ENCODE results near the gene LDHD.
"Not testable (repeated sequence)": the region's sequence is repeated elsewhere in the genome, so short reads cannot be mapped to it uniquely, and the experiment has no call there.

The LDHD gene

GRCh38 chr16:75099075-75099667 lies 17.4 kb downstream of the LDHD start:
- FAIRE-seq: no peak

DNA sequence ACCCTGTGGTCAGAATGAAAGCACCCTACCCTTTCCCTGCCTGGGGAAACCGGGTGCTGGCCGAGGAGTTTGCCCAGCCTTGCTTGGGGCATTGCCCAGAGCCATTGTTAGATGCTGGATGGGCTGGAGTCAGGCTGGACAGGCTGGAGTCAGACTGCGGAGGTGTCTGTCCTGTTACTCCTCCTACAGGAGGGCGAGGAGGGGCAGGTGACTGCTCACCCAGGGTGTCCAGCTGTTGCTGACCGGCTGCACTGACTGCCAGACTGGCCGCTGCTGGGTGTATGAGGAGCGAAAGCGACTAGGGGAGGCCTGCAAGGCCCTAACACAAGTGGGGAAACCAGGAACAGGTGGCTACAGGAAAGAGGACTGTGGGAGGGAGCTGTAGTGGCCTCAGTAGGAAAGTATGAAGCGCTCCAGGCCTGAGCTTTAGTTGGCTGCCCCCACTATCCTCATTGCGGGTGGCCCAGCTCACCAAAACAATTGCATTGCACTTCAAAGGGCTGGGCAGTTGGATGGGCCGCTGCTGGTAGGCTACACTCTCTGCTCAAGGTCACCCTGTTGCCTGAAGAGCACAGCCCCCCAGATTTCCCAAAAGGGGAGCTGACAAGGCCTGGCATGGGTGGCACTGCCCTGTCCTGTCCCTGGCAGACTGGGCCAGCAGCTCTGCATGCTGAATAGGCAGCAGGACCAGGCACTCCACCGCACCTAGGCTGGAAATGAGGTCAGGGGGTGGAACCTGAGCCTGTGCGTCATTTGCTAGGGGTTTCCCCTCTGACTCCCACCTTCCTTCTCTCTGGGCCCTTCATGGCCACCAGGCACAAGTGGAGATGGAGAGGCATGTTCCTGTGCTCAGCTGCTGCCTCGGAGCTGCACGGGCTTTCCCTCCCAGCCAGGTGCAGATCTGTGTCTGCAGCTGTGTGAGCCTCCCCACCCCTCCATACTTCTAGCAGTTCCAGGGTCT lies 18.4 kb downstream of the LDHD start:
- no peak for FAIRE-seq

DNA sequence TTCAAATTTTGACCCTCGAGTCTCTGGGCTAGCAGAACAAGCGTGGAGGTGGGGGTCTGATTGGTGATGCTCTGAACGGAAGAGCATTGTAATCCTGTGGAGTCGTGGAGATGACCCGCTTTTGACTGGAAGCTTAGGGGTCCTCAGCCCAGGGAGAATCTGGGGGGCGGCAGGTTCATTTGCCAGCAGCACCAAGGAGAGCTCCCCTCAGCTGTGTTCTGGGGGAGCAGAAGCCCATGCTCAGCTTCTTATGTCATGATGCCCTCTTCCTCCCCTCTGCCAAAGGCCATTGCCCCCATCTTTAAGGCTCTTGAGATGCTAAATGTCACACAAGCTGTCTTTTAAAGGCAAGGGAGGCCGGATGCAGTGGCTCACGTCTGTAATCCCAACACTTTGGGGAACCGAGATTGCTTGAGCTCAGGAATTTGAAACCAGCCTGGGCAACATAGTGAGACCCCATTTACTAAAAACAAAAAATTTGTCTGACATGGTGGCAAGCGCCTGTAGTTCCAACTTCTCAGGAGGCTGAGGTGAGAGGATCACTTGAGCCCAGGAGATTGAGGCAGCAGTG lies 19.3 kb downstream of the LDHD start:
- no peak for FAIRE-seq

DNA sequence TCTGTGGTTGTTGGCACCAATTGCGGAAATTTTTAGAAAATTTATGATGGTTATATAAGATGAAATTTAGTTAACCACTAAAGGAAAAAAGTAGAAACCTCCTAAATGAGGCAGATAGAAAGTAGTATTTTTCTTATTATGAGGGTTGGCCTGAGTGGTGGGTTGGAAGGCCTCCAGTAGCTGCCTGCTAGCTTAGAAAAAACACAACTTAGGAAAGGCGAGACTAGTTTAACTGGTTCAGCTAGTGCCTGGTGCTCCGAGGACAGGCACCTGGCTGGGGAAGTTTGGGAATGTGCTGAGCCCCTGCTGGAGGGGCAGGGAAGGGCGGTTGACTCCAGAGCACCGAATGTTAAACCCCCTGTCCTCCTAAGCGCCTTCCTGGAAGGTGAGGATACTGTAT lies 19.9 kb downstream of the LDHD start:
- FAIRE-seq: no peak

DNA sequence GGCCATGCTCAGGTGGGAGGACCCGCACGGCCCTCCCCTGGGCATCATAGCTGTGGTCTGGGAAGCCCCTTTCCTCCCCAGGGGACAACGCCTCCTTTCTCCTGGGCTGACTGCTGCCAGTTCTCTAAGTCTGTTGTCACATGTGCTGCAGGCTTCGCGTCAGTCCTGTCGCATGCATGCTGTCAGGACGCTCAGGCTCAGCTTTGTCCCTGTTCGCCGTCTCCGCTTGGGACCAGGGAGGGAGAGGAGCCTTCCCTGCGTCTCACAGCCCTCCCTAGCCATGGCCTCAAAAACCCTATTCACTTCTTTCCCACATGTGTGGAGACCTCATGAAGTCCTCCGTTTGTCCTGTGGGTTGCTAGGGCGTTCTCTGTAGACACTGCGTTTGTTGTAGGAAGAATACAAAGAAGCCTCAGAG lies 21.4 kb downstream of the LDHD start:
- FAIRE-seq: no peak

DNA sequence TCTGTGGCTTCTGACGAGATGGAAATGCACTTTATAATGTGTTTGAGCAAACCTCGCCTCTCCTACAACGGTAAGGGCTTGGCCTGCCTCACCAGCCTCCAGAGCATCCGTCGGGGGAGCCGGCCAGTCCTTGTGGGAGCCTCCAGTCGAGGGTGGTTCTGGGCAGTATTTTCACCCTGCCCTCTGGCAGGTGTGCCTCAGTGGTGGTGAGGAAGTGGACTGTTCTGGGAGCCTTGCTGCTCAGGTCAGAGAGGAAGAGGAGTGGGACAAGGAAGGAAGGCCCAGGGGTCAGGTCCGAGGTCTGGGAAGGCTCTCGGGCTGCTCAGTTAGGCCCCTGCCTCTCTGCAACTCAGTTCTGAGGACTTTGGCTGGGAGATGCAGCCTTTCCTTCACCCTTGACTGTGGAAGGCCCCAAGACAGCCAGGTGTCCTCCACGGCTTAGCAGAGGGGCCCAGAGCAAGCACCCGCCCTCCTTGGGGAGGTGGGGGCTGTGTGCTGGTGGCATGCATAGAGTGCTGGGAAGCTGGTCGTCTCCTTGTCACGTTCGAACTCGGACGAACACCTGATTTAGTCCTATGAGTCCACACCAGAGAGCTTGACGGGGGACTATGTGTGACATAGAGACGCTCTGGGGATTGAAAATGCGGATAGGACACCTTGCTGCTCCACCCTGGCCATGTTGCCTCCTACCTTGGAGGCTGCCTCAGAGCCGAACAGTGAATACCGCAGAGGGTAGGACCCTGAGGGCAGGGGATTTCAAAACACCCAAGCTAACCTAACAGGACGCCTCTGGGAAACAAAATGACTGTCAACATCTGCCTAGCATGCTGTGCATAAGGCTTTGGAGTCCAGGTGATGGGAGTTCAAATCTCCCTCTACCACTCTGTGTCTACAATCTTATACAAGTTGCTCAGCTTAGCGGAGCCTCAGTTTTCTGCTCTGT lies 22.7 kb downstream of the LDHD start:
- no peak for FAIRE-seq

GRCh38 chr16:75092777-75093176 lies 23.8 kb downstream of the LDHD start:
- no peak for FAIRE-seq

DNA sequence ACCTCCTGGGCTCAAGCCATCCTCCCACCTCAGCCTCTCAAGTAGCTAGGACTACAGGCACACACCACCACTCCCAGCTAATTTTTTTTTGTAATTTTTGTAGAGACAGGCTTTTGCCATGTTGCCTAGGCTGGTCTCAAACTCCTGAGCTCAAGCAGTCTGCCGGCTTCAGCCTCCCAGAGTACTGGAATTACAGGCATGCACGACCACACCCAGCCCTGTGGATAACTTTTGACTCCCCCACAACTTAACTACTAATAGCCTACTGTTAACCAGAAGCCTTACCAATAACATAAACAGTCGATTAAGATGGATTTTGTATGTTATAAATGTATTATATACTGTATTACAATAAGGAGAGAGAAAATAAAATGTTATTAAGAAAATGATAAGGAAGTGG lies 25.0 kb downstream of the LDHD start:
- FAIRE-seq: not testable (repeated sequence)

GRCh38 chr16:75090899-75091298 lies 25.7 kb downstream of the LDHD start:
- not testable (repeated sequence) for FAIRE-seq

- no peak for FAIRE-seq
Measured at GRCh38 chr16:75089486-75090202, 26.9 kb downstream of the LDHD start.

DNA sequence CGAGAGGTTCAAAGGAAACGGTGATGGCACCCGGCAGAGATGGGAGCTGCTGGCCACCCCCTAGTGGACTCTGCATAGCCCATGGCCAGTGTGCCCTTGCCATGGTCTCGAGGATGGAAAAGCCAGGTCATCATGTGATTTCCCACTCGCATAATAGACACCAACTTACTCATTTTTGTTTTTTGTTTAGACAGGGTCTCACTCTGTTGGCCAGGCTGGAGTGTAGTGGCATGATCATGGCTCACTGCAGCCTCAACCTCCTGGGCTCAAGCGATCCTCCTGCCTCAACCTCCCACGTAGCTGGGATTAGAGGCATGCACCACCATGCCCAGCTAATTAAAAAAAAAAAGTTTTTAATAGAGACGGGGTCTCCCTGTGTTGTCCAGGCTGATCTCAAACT lies 27.6 kb downstream of the LDHD start:
- FAIRE-seq: no peak

DNA sequence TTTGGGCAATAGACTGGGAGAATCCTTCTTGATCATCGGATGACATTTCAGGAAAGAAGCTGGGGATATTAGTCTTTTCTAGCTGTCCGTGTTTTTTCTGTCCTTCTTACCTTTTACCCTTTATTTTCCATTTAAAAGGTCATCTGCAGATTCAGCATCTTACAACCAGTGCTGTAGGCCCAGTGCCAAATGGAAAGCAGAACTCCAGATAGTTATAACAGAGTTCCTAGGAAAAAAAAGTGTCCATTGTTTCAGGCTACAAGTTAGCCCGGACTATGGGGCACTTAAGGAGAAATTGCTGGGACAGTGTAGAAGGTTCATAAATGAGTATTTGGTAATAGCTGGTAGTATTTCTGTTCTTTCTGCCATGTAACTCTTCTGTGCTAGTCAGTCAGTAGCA lies 28.4 kb downstream of the LDHD start:
- FAIRE-seq: no peak

DNA sequence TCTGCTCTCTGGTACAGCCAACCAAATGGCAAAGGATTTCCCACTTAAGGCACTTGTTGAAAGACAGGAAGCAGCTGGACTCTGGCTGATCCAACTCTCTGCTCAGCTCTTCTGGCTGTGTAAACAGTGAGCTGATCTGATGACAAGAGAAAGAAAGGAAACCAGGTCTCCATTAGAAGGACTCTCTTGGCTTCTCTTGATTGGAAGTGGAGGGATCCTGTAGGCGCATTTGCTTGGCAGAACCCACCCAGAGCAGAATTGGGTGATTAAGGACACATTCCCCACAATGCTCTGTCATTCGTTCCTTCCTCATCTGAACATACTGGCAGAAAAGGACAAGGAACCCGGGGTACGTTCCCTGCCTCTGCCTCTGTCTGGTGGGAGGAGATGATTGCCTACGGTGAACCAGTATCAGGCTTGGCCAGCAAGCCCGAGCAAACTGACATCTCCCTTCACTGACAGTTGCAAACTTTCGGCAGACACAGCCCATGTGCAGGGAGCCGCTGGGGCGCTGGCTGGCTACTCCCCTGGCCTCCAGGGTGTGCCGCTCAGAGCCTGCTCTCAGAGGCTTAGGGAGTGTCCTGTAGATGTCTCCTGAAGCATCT lies 29.1 kb downstream of the LDHD start:
- FAIRE-seq: no peak

DNA sequence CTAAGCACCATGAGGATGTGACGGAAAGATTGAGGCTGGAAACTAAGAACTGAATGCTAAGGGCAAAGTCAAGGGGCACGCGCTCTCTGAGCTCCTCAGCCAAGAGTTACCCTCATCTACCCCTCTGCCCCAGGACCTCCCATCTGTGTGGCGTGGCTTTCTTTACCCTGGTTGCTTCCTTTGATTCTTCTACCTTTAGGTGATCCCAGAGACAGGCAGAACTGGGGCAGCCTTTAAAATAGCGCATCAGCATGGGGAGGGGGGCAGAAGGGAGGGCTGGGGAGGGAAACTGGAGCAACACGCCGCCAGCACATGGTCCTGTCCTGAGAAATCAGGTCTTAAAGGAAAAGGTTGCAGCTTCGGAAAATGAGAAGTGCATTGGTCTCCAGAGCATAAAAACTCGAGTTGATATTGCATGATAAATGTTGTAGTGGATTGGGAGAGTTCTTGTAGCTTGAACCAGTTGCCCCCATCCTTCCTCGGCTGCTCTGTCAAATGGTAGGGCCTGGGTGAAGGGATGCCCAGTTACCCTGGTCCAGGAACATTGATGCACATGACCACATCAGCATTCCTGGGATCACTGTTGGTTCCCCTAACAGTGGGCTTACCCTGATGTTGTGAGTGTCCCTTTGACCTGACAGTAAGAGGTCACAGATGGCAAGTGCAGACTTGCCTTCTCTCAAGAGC lies 29.7 kb downstream of the LDHD start:
- no peak for FAIRE-seq

GRCh38 chr16:75086281-75086680 lies 30.3 kb downstream of the LDHD start:
- FAIRE-seq: no peak

DNA sequence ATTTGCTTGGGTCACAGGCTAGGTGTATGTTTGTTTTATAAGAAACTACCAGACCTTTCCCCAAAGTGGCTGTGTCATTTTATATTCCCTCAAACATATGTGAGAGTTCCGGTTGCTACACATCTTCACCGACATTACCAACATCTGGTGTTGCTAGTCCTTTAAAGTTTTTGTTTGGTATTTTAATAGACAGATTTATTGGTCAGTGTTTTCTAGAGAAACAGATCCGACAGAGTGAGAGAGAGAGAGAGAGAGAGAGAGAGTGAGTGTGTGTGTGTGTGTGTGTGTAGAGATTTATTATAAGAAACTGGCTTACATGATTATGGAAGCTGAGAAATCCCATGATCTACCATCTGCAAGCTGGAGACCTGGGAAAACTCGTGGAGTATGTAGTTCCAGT lies 31.0 kb downstream of the LDHD start:
- FAIRE-seq: peak; percentile 41

GRCh38 chr16:75083813-75084212 lies 32.8 kb downstream of the LDHD start:
- FAIRE-seq: no peak

DNA sequence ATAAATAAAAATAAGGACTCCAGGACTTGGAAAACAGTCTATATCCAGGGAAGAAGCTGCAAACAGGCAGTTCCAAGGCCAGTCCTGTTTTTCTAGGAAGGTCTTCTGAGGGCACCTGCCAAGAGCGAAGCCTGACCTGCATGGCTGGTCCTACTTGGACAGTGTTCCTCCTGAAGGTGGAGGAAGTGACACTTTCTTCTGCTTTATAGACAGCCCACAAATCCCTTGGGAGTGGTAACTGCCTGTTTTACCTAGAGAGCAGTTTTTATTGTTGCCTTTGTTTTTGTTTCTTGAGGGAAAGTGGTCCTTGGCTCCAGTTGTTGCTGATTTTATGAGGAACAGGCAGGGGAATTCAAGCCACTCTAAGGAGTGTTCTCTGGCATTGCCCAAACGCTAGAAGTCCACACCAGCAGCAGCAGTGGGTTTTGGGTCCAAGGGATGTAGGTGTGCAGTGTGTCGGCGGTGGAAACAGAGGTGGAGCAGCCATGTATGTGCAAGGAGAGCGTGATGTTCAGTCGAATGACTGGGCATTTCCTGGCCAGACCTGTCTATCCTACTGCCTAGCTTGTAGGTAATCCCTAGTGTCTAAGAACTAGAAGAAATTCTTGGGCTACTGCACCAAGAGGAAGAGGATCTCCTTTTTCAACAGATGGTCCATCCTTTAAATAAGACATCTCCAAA lies 35.3 kb downstream of the LDHD start:
- FAIRE-seq: no peak

- FAIRE-seq: no peak
Measured at GRCh38 chr16:75080205-75081029, 36.2 kb downstream of the LDHD start.
